Neuronal stem cell (in vitro differentiated cells): ENCODE data around the gene IFTAP.

ENCODE experiments used
- DNase-seq: peaks from one replicate; pipeline ENCODE4 v3.0.0-alpha.2; 2013; ENCODE audit warnings: low spot score
- H2AFZ ChIP-seq: one replicate; pipeline ENCODE4 v1.6.1; 2013; ENCODE audit warnings: mild to moderate bottlenecking, low read length, inconsistent platforms
- H2AK5ac ChIP-seq: 2 replicates; pipeline ENCODE4 v1.6.1; 2013; ENCODE audit warnings: low read depth, mild to moderate bottlenecking, inconsistent platforms, low read length, moderate library complexity, mixed read lengths
- H2BK120ac ChIP-seq: 2 replicates; pipeline ENCODE4 v1.6.1; 2013; ENCODE audit warnings: low read depth, mild to moderate bottlenecking, inconsistent platforms, low read length, moderate library complexity, mixed read lengths
- H2BK12ac ChIP-seq: one replicate; pipeline ENCODE4 v1.6.1; 2013; ENCODE audit warnings: low read length, inconsistent platforms
- H2BK15ac ChIP-seq: 2 replicates; pipeline ENCODE4 v1.6.1; 2013; ENCODE audit warnings: mild to moderate bottlenecking, low read length, inconsistent platforms, mixed read lengths
- H2BK5ac ChIP-seq: one replicate; pipeline ENCODE4 v1.6.1; 2013; ENCODE audit warnings: inconsistent platforms, mild to moderate bottlenecking, low read length, moderate library complexity
- H3K14ac ChIP-seq: one replicate; pipeline ENCODE4 v1.6.1; 2013; ENCODE audit warnings: low read length, inconsistent platforms
- H3K18ac ChIP-seq: 2 replicates; pipeline ENCODE4 v1.6.1; 2013; ENCODE audit warnings: low read length, inconsistent platforms
- H3K23ac ChIP-seq: 2 replicates; pipeline ENCODE4 v1.6.1; 2013; ENCODE audit warnings: low read depth, mild to moderate bottlenecking, mixed read lengths, low read length, inconsistent platforms; ENCODE audit not compliant: poor library complexity
- H3K27ac ChIP-seq: replicated peaks from 3 replicates; pipeline ENCODE4 v1.5.1; 2013; ENCODE audit warnings: low read length, inconsistent platforms
- H3K27me3 ChIP-seq, 3 experiments: 2 replicates each; pipeline ENCODE4 v1.6.1; 2013; ENCODE audit warnings: low read length in 3 of 3, mild to moderate bottlenecking in 2 of 3, inconsistent platforms in 1 of 3, low read depth in 1 of 3, mixed read lengths in 1 of 3, moderate library complexity in 1 of 3; ENCODE audit not compliant: control insufficient read depth in 3 of 3, insufficient read depth in 3 of 3
- H3K36me3 ChIP-seq, 2 donors: replicated peaks in 1 of 2; 2 replicates each; pipeline ENCODE4 v1.6.1; 2013; ENCODE audit warnings: low read length in 2 of 2; ENCODE audit not compliant: control insufficient read depth in 2 of 2, insufficient read depth in 2 of 2
- H3K4ac ChIP-seq: 2 replicates; pipeline ENCODE4 v1.6.1; 2013; ENCODE audit warnings: inconsistent platforms, mild to moderate bottlenecking, low read length, moderate library complexity
- H3K4me1 ChIP-seq, 2 donors: 1 replicate in 1 of 2; 2 replicates in 1 of 2; pipeline ENCODE4 v1.6.1; 2013; ENCODE audit warnings: low read length in 2 of 2, low read depth in 1 of 2; ENCODE audit not compliant: control insufficient read depth in 2 of 2, insufficient read depth in 1 of 2
- H3K4me2 ChIP-seq: one replicate; pipeline ENCODE4 v1.6.1; 2013; ENCODE audit warnings: mild to moderate bottlenecking, low read length, inconsistent platforms; ENCODE audit not compliant: insufficient read depth, poor library complexity, severe bottlenecking
- H3K4me3 ChIP-seq, 2 donors: 2 replicates each; pipeline ENCODE4 v1.5.1; 2013; ENCODE audit warnings: low read length in 2 of 2, mild to moderate bottlenecking in 2 of 2, inconsistent platforms in 1 of 2, moderate library complexity in 1 of 2
- H3K79me1 ChIP-seq: one replicate; pipeline ENCODE4 v1.6.1; 2013; ENCODE audit warnings: low read depth, mild to moderate bottlenecking, inconsistent platforms, low read length, moderate library complexity
- H3K9ac ChIP-seq: one replicate; pipeline ENCODE4 v1.6.1; 2013; ENCODE audit warnings: mild to moderate bottlenecking, low read depth, low read length, inconsistent platforms; ENCODE audit not compliant: poor library complexity
- H3K9me3 ChIP-seq, 2 donors: replicated peaks in 1 of 2; 2 replicates each; pipeline versions ENCODE3 to v1.6.1; 2013; ENCODE audit warnings: low read length in 2 of 2, mild to moderate bottlenecking in 2 of 2, inconsistent platforms in 1 of 2, low read depth in 1 of 2, mixed read lengths in 1 of 2, moderate library complexity in 1 of 2; ENCODE audit not compliant: control insufficient read depth in 2 of 2, insufficient read depth in 1 of 2
- H4K8ac ChIP-seq: one replicate; pipeline ENCODE4 v1.6.1; 2013; ENCODE audit warnings: low read depth, mild to moderate bottlenecking, inconsistent platforms, low read length, moderate library complexity
- H4K91ac ChIP-seq: one replicate; pipeline ENCODE4 v1.6.1; 2013; ENCODE audit warnings: low read length, low read depth, mild to moderate bottlenecking, inconsistent platforms; ENCODE audit not compliant: poor library complexity
- WGBS, 2 donors: extraction: QIAGEN DNeasy Blood & Tissue Kit; methylation state at CpG; one replicate each; pipeline ENCODE4 v1.1.7; 2013; ENCODE audit warnings: missing lambda C conversion rate in 2 of 2, mixed read lengths in 1 of 2; ENCODE audit not compliant: insufficient read length in 2 of 2, insufficient replicate concordance in 1 of 2; ENCODE audit errors: extremely low coverage in 2 of 2; 5-methylcytosine and 5-hydroxymethylcytosine counted together

IFTAP gene

DNA sequence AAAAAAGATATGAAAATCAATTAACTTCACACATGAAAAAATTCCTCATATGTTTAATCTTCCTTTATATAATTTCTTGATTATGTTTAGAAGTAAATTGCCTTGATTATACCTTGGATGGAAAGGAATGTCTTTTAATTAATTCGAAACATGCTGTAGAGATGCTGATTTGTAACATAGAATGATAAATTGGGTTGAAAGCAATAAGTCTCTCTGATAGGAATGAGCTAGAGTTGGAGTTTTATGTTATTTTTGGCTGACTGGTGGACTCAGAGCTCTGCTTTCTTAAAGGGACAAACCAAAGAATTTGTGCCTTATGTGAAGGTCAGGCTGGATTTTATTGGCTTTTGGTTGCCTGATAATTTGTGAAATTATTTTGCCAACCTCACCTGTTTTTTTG lies 98.4 kb downstream of the IFTAP start:
- Histone ChIP-seq H3K4me1 (peaks cover 0 to 4% of the 10 kb centered on the region in 2 donors), H3K9ac (no peak overlapping the region), H4K91ac (no peak overlapping the region), H3K18ac (no peak overlapping the region), H3K4ac (no peak overlapping the region), H2AK5ac (no peak overlapping the region), H3K27me3 (peaks cover 0 to 24% (median 0%) of the 10 kb centered on the region in 3 experiments), H2BK5ac (no peak overlapping the region), H3K4me3 (no peak overlapping the region), H3K23ac (no peak overlapping the region), H3K4me2 (no peak overlapping the region), H2BK15ac (no peak overlapping the region), H2BK12ac (no peak overlapping the region), H3K79me1 (no peaks in the 10 kb centered on the region), H2AFZ (no peak overlapping the region), H3K36me3 (no peaks in the 10 kb centered on the region), H2BK120ac (no peak overlapping the region), H3K9me3 (no peaks in the 10 kb centered on the region), H3K14ac (no peak overlapping the region), H4K8ac (no peak overlapping the region), H3K27ac (no peak overlapping the region)
- no peak for DNase-seq
- no CpG with 5 or more reads among the region's 1 CpG for WGBS, 2 donors

- no peak overlapping the region for H3K9ac ChIP-seq
- H4K91ac ChIP-seq: no peak overlapping the region
- no peak overlapping the region for H2AFZ ChIP-seq
- DNase-seq: no peak
- no peak overlapping the region for H3K4me3 ChIP-seq
- H2BK12ac ChIP-seq: no peak overlapping the region
- H2BK15ac ChIP-seq: no peak overlapping the region
- H2BK5ac ChIP-seq: no peak overlapping the region
- peaks cover 0 to 25% (median 0%) of the 10 kb centered on the region in 3 experiments for H3K27me3 ChIP-seq
- H3K23ac ChIP-seq: no peak overlapping the region
- H4K8ac ChIP-seq: no peak overlapping the region
- whole genome bisulfite sequencing, 2 donors: no CpG with 5 or more reads among the region's 1 CpG
- H3K4me1 ChIP-seq: peaks cover 0 to 4% of the 10 kb centered on the region in 2 donors
- H3K4ac ChIP-seq: no peak overlapping the region
- H3K27ac ChIP-seq: no peak overlapping the region
- H3K79me1 ChIP-seq: no peaks in the 10 kb centered on the region
- no peak overlapping the region for H3K14ac ChIP-seq
- no peak overlapping the region for H2AK5ac ChIP-seq
- H3K9me3 ChIP-seq: no peaks in the 10 kb centered on the region
- H3K18ac ChIP-seq: no peak overlapping the region
- H2BK120ac ChIP-seq: no peak overlapping the region
- no peaks in the 10 kb centered on the region for H3K36me3 ChIP-seq
- H3K4me2 ChIP-seq: no peak overlapping the region
Measured at GRCh38 chr11:36693139-36693843, 99.0 kb downstream of the IFTAP start.

GRCh38 chr11:36695111-36695510 lies 100.8 kb downstream of the IFTAP start:
- no peak overlapping the region for H3K23ac ChIP-seq
- H3K4me1 ChIP-seq: peaks cover 0 to 4% of the 10 kb centered on the region in 2 donors
- no peak overlapping the region for H3K14ac ChIP-seq
- no peak overlapping the region for H2BK15ac ChIP-seq
- peaks cover 0 to 22% (median 0%) of the 10 kb centered on the region in 3 experiments for H3K27me3 ChIP-seq
- no peak overlapping the region for H2AFZ ChIP-seq
- no peak for DNase-seq
- H2BK5ac ChIP-seq: no peak overlapping the region
- no peak overlapping the region for H3K9ac ChIP-seq
- H2BK120ac ChIP-seq: no peak overlapping the region
- H3K18ac ChIP-seq: no peak overlapping the region
- no peaks in the 10 kb centered on the region for H3K36me3 ChIP-seq
- H4K8ac ChIP-seq: no peak overlapping the region
- no peak overlapping the region for H2BK12ac ChIP-seq
- no peak overlapping the region for H3K4me2 ChIP-seq
- H3K4ac ChIP-seq: no peak overlapping the region
- no peaks in the 10 kb centered on the region for H3K9me3 ChIP-seq
- no peak overlapping the region for H3K4me3 ChIP-seq
- H4K91ac ChIP-seq: no peak overlapping the region
- H2AK5ac ChIP-seq: no peak overlapping the region
- H3K79me1 ChIP-seq: no peaks in the 10 kb centered on the region
- no peak overlapping the region for H3K27ac ChIP-seq

DNA sequence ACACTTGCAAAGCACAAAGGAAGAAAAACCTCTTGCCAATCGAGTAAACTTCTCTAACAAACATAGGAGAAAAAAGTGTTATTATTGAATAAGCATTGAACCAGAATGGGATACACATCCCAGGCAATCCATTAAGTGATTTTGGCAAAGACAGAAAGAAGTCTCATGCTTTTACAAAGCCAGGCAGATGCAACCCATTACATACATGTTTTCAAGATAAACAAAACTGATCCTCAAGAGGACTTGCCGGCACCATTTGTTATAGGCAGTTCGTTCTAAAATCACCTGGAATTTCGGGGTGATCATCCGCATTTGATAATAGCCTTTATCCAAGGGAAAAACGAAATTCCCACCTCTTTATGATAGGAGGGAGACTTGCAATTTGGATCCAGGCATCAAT lies 101.3 kb downstream of the IFTAP start:
- Histone ChIP-seq H3K4me3 (no peak overlapping the region), H3K4me2 (no peak overlapping the region), H2BK120ac (no peak overlapping the region), H3K27me3 (peaks cover 0 to 22% (median 0%) of the 10 kb centered on the region in 3 experiments), H2BK12ac (no peak overlapping the region), H3K23ac (no peak overlapping the region), H3K9ac (no peak overlapping the region), H2AK5ac (no peak overlapping the region), H2BK15ac (no peak overlapping the region), H3K36me3 (no peaks in the 10 kb centered on the region), H3K9me3 (no peaks in the 10 kb centered on the region), H3K4ac (no peak overlapping the region), H3K18ac (no peak overlapping the region), H3K27ac (no peak overlapping the region), H2BK5ac (no peak overlapping the region), H4K91ac (no peak overlapping the region), H3K79me1 (no peaks in the 10 kb centered on the region), H4K8ac (no peak overlapping the region), H2AFZ (no peak overlapping the region), H3K4me1 (peaks cover 0 to 4% of the 10 kb centered on the region in 2 donors), H3K14ac (no peak overlapping the region)
- WGBS, 2 donors: no CpG with 5 or more reads among the region's 6 CpGs
- DNase-seq: no peak
